ENCODE measurements around the gene SLC6A20.

GRCh38 chr3:45742461-45743089, 53.8 kb downstream of the SLC6A20 start:
- TF ChIP-seq MAX (IDR thresholded peaks at IDR 0.05) (no peak), CTCF (IDR thresholded peaks at IDR 0.05; ENCODE audit: low read depth, low read length, missing input control) (no peak), RAD21 (IDR thresholded peaks at IDR 0.05) (no peak), SP1 (IDR thresholded peaks at IDR 0.05) (no peak), GABPA (IDR thresholded peaks at IDR 0.05 in 1 of 2, conservative IDR thresholded peaks at IDR 0.05 in 1 of 2) (no peak), HNF4A (conservative IDR thresholded peaks at IDR 0.05) (peak in 1 of 2 donors; percentile 28), TAF1 (conservative IDR thresholded peaks at IDR 0.05) (no peak)
